A549 (cell line): ENCODE measurements around the gene VDR.

ENCODE experiments used
- HDAC2 ChIP-seq: fragments of 200-600 bp; sonication (generic); IDR thresholded peaks from 2 replicates; pipeline ENCODE4 v1.6.1; 2016
- ZFP36 ChIP-seq: fragments of 450-650 bp; IDR thresholded peaks from 2 replicates; pipeline ENCODE4 v1.6.1; 2014; ENCODE audit warnings: borderline replicate concordance; ENCODE audit not compliant: partially characterized antibody
- ZSCAN20 ChIP-seq: fragments of 250-450 bp; sonication (Bioruptor Pico); IDR thresholded peaks from 2 replicates; pipeline ENCODE4 v1.8.0; 2022; ENCODE audit warnings: mild to moderate bottlenecking, moderate library complexity
- TF ChIP-seq, protein P1 (sequence below): fragments of >200 bp; sonication (Bioruptor Twin); formaldehyde crosslinking; IDR thresholded peaks from 3 replicates; pipeline ENCODE4 v1.5.1; 2016
- TF ChIP-seq, protein P2 (sequence below): IDR thresholded peaks from 2 replicates; pipeline ENCODE4 v1.6.1; 2012

DNA sequence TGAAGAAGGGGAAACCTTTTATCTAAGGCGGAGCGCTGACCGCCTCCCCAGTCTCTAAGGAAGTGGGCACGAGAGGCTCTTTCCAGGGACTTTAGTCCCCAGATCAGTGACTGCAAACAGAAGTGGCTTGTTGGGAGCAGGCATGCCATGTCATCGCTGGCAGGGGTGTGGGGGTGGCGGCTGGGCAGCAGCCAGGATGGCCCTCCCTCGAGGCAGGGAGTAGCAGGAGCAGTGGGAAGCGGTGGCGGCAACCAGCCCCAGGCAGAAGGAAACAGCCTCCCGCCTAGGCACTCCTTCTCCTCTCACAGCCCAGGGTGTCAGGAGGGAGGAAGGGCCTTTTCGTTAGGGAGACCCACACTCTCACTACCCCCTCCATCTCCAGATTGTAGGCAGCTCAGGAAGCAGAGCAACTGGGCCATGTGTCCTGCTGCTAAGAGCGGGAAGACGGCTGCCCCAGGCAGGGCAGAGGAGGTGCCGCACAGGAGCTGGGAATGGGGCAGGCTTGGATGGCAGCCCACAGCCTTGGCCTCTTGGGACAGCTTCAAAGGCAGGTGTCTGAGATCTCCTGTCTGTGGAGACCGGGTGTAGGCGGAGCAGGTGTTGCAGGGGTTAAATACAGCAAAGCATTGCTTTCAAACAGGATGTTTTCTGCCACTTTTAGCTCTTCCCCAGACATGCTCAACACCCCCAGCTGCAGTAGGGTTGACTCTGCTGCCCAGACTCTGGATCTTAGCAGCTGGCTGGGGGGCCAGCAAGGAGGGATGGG is 21.8 kb downstream of the VDR start:
- TF ChIP-seq HDAC2 = no peak
- no peak for TF ChIP-seq ZFP36
- no peak for TF ChIP-seq ZSCAN20
- TF ChIP-seq, protein P1, sequence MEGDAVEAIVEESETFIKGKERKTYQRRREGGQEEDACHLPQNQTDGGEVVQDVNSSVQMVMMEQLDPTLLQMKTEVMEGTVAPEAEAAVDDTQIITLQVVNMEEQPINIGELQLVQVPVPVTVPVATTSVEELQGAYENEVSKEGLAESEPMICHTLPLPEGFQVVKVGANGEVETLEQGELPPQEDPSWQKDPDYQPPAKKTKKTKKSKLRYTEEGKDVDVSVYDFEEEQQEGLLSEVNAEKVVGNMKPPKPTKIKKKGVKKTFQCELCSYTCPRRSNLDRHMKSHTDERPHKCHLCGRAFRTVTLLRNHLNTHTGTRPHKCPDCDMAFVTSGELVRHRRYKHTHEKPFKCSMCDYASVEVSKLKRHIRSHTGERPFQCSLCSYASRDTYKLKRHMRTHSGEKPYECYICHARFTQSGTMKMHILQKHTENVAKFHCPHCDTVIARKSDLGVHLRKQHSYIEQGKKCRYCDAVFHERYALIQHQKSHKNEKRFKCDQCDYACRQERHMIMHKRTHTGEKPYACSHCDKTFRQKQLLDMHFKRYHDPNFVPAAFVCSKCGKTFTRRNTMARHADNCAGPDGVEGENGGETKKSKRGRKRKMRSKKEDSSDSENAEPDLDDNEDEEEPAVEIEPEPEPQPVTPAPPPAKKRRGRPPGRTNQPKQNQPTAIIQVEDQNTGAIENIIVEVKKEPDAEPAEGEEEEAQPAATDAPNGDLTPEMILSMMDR = no peak
- TF ChIP-seq, protein P2, sequence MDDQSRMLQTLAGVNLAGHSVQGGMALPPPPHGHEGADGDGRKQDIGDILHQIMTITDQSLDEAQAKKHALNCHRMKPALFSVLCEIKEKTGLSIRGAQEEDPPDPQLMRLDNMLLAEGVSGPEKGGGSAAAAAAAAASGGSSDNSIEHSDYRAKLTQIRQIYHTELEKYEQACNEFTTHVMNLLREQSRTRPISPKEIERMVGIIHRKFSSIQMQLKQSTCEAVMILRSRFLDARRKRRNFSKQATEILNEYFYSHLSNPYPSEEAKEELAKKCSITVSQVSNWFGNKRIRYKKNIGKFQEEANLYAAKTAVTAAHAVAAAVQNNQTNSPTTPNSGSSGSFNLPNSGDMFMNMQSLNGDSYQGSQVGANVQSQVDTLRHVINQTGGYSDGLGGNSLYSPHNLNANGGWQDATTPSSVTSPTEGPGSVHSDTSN = no peak
